K562 (cell line): ENCODE results near the gene SDCBP2. TPM values are rescaled to one million over a fixed set of nuclear protein-coding genes. Genes with fewer than 3 reads are reported as not detected.

Experiments
- ATAC-seq: fragments of 200-7000 bp; cut with Tn5 transposase; 3 replicates; pipeline ENCODE4 v1.9.1; 2020; ENCODE audit warnings: moderate library complexity
- BruUV-seq: library from RNA; stranded (reverse); fragments of 400-500 nt; replicated peaks from 2 replicates; lab custom pipeline; 2021; lab: Mats Ljungman, UMichigan
- CTCF ChIA-PET: fragments of 300-600 bp; formaldehyde crosslinking; extraction: SDS; loops from one replicate; lab custom pipeline; 2021; ENCODE audit warnings: low intra/inter-chr PET ratio; lab: Yijun Ruan, JAX
- POLR2A ChIA-PET: fragments of 300-600, 350-650 bp; sonication (Branson Sonifier 250); formaldehyde crosslinking; extraction: SDS; loops from one replicate; lab custom pipeline; 2021; ENCODE audit warnings: antibody characterized with exemption, inconsistent platforms; lab: Yijun Ruan, JAX
- DNase-seq, 4 experiments: peaks; one replicate each; pipeline versions ENCODE4 v3.0.0 to v3.0.0-alpha.2; 2011 to 2018; ENCODE audit warnings: low spot score in 3 of 4, mixed read lengths in 3 of 4; ENCODE audit errors: extremely low read depth in 1 of 4
- FAIRE-seq: peaks from 2 replicates; lab custom pipeline; 2011; peaks lifted over from hg19 to GRCh38; lab: Jason Lieb, UNC
- H2AFZ ChIP-seq: 2 replicates; pipeline ENCODE4 v1.6.0; 2011; ENCODE audit warnings: low read depth, low read length, control low read depth, inconsistent platforms
- H3K27ac ChIP-seq: fragments of 200-600 bp; 3 replicates; pipeline ENCODE4 v1.8.0; 2011; ENCODE audit warnings: low read depth, mild to moderate bottlenecking, control low read depth, inconsistent platforms, low read length, moderate library complexity, mixed read lengths; ENCODE audit errors: extremely low read depth
- H3K27me3 ChIP-seq, 2 experiments: fragments of 300-600 bp in 1 of 2; 2 replicates in 1 of 2; 3 replicates in 1 of 2; pipeline versions ENCODE4 v1.6.0 to v1.8.0; 2011; ENCODE audit warnings: inconsistent platforms in 2 of 2, low read length in 2 of 2, mild to moderate bottlenecking in 1 of 2, mixed read lengths in 1 of 2, moderate library complexity in 1 of 2; ENCODE audit not compliant: control insufficient read depth in 2 of 2, insufficient read depth in 2 of 2
- H3K36me3 ChIP-seq: fragments of 300-600 bp; 3 replicates; pipeline ENCODE4 v1.8.0; 2011; ENCODE audit warnings: mild to moderate bottlenecking, low read length, inconsistent platforms; ENCODE audit not compliant: control insufficient read depth, insufficient read depth
- H3K4me1 ChIP-seq, 2 experiments: fragments of 200-600 bp in 1 of 2; replicated peaks in 1 of 2; 2 replicates in 1 of 2; 3 replicates in 1 of 2; pipeline versions ENCODE4 v1.5.1 to v1.8.0; 2011; ENCODE audit warnings: inconsistent platforms in 2 of 2, low read length in 2 of 2, mild to moderate bottlenecking in 1 of 2, mixed read lengths in 1 of 2, moderate library complexity in 1 of 2; ENCODE audit not compliant: control insufficient read depth in 2 of 2, insufficient read depth in 2 of 2
- H3K4me2 ChIP-seq: 2 replicates; pipeline ENCODE4 v1.6.1; 2011; ENCODE audit warnings: low read length, control low read depth, inconsistent platforms, mixed read lengths; ENCODE audit not compliant: insufficient read depth
- H3K4me3 ChIP-seq: fragments of 200-600 bp; sonication (generic), shearing (Covaris generic); 2 replicates; pipeline ENCODE4 v1.5.1; 2016; ENCODE audit warnings: control low read depth, inconsistent platforms
- H3K79me2 ChIP-seq: fragments of 200-600 bp; 3 replicates; pipeline ENCODE4 v1.8.0; 2011; ENCODE audit warnings: low read length, inconsistent platforms; ENCODE audit not compliant: control insufficient read depth, insufficient read depth
- H3K9ac ChIP-seq, 2 experiments: 2 replicates each; pipeline versions ENCODE4 v1.6.0 to v1.6.1; 2011; ENCODE audit warnings: low read depth in 2 of 2, low read length in 2 of 2, control low read depth in 1 of 2, inconsistent platforms in 1 of 2, mild to moderate bottlenecking in 1 of 2, mixed read lengths in 1 of 2; ENCODE audit not compliant: insufficient read depth in 1 of 2
- H3K9me1 ChIP-seq: one replicate; pipeline ENCODE4 v1.6.0; 2011; ENCODE audit warnings: inconsistent platforms, mild to moderate bottlenecking, low read length, moderate library complexity; ENCODE audit not compliant: control insufficient read depth, insufficient read depth
- H3K9me3 ChIP-seq: replicated peaks from 2 replicates; pipeline ENCODE4 v1.5.1; 2011; ENCODE audit warnings: low read depth, low read length, inconsistent platforms; ENCODE audit not compliant: control insufficient read depth, insufficient read depth
- H4K20me1 ChIP-seq: replicated peaks from 2 replicates; pipeline ENCODE4 v1.6.1; 2011; ENCODE audit warnings: low read length, inconsistent platforms, mixed read lengths; ENCODE audit not compliant: control insufficient read depth, insufficient read depth
- ARNT ChIP-seq, 2 experiments: fragments of 450-650 bp; IDR thresholded peaks; 2 replicates each; pipeline ENCODE4 v1.6.1; 2016; ENCODE audit warnings: mild to moderate bottlenecking in 1 of 2
- BMI1 ChIP-seq: fragments of 150-350 bp; IDR thresholded peaks from 2 replicates; pipeline ENCODE4 v1.6.1; 2014; ENCODE audit warnings: low read length
- MBD2 ChIP-seq: sonication (generic); IDR thresholded peaks from 2 replicates; pipeline ENCODE4 v1.6.1; 2016; ENCODE audit warnings: low read depth, borderline replicate concordance
- MITF ChIP-seq: IDR thresholded peaks from 2 replicates; pipeline ENCODE4 v1.6.1; 2014; ENCODE audit warnings: antibody characterized with exemption
- MTF1 ChIP-seq: fragments of 250-450 bp; sonication (Bioruptor Pico); IDR thresholded peaks from 2 replicates; pipeline ENCODE4 v1.9.0; 2021; ENCODE audit warnings: moderate library complexity, mild to moderate bottlenecking, inconsistent platforms, borderline replicate concordance
- NFYB ChIP-seq: IDR thresholded peaks from 2 replicates; pipeline ENCODE4 v1.6.1; 2011; ENCODE audit warnings: mild to moderate bottlenecking, moderate library complexity; ENCODE audit not compliant: insufficient read length; ENCODE audit errors: extremely low read depth
- NONO ChIP-seq, 2 experiments: fragments of 200-400 bp in 1 of 2; fragments of 450-650 bp in 1 of 2; formaldehyde crosslinking in 1 of 2; IDR thresholded peaks; 2 replicates each; pipeline ENCODE4 v1.6.1; 2017; ENCODE audit warnings: low read depth in 2 of 2, mild to moderate bottlenecking in 2 of 2, moderate library complexity in 2 of 2, low read length in 1 of 2
- PCBP1 ChIP-seq: fragments of 200-400 bp; formaldehyde crosslinking; IDR thresholded peaks from 2 replicates; pipeline ENCODE4 v1.6.1; 2018; ENCODE audit warnings: mild to moderate bottlenecking, low read depth, low read length; ENCODE audit not compliant: poor library complexity, severe bottlenecking
- PTTG1 ChIP-seq: fragments of 450-650 bp; IDR thresholded peaks from 2 replicates; pipeline ENCODE4 v1.6.1; 2016; ENCODE audit warnings: low read depth, mild to moderate bottlenecking, missing genetic modification characterization, missing compliant biosample characterization
- RBM15 ChIP-seq: fragments of 200-400 bp; formaldehyde crosslinking; IDR thresholded peaks from 2 replicates; pipeline ENCODE4 v1.6.1; 2018; ENCODE audit warnings: mild to moderate bottlenecking, low read length, moderate library complexity; ENCODE audit not compliant: insufficient read depth
- SMC3 ChIP-seq: conservative IDR thresholded peaks from 2 replicates; pipeline ENCODE4 v1.6.1; 2011; ENCODE audit warnings: low read depth, low read length, improper control_type of control experiment; ENCODE audit not compliant: insufficient read depth
- SRF ChIP-seq, 2 experiments: fragments of 250-450, 450-650 bp in 1 of 2; sonication (Bioruptor Pico) in 1 of 2; sonication (generic) in 1 of 2; formaldehyde crosslinking; IDR thresholded peaks; 2 replicates each; pipeline versions ENCODE4 v1.5.0 to v1.5.1; 2020 to 2022; ENCODE audit warnings: mild to moderate bottlenecking in 1 of 2, missing genetic modification reagents in 1 of 2
- TGIF2 ChIP-seq: sonication (generic); formaldehyde crosslinking; IDR thresholded peaks from 2 replicates; pipeline ENCODE4 v1.8.1; 2022; ENCODE audit warnings: mild to moderate bottlenecking, missing genetic modification reagents, moderate library complexity
- TOE1 ChIP-seq, 2 experiments: fragments of 450-650 bp in 1 of 2; sonication (generic) in 1 of 2; formaldehyde crosslinking in 1 of 2; IDR thresholded peaks; 2 replicates each; pipeline versions ENCODE4 v1.7.1 to v1.8.0; 2016 to 2022; ENCODE audit warnings: borderline replicate concordance in 2 of 2, mild to moderate bottlenecking in 2 of 2, antibody characterized with exemption in 1 of 2, inconsistent platforms in 1 of 2, low read depth in 1 of 2, missing genetic modification reagents in 1 of 2, moderate library complexity in 1 of 2
- ZNF512 ChIP-seq: IDR thresholded peaks from 2 replicates; pipeline ENCODE4 v1.6.1; 2016; ENCODE audit warnings: missing genetic modification characterization, missing compliant biosample characterization
- WGBS: fragments of 100-300 bp; shearing (Covaris generic); methylation state at CpG from one replicate; pipeline ENCODE4 v1.1.6; 2016; ENCODE audit warnings: low coverage, mixed read lengths; ENCODE audit not compliant: insufficient coverage; ENCODE audit errors: missing lambda C conversion rate; 5-methylcytosine and 5-hydroxymethylcytosine counted together
- in situ Hi-C: fragments of 300-500 bp; cut with MboI; formaldehyde crosslinking; loops from 4 replicates; pipeline ENCODE4 v1.15.0; 2018; ENCODE audit warnings: inconsistent platforms, mixed read lengths
- intact Hi-C: fragments of 100-400 bp; cut with micrococcal nuclease; formaldehyde crosslinking; loops from 2 replicates; pipeline ENCODE4 v1.14.2; 2022
- polyA plus RNA-seq, 8 experiments: library from polyadenylated mRNA; depleted of rRNA in 4 of 8; stranded (reverse) in 5 of 8; unstranded in 3 of 8; fragments of >200 nt; fragmentation: Nextera tagmentation in 2 of 8; fragmentation: Illumina TruSeq in 1 of 8; extraction: Ambion mirVana in 2 of 8; extraction: Trizol in 1 of 8; gene quantifications; 2 replicates each; pipeline versions ENCODE4 v1.2.1 to v1.2.3, GENCODE V29; 2011 to 2014; ENCODE audit warnings: inconsistent platforms in 1 of 8, missing spikeins in 1 of 8
- total RNA-seq, 7 experiments: library from RNA; depleted of rRNA in 6 of 7; stranded (reverse); fragments of >200 nt in 6 of 7; fragmentation: Illumina TruSeq in 2 of 7; extraction: Trizol in 2 of 7; gene quantifications; 2 replicates each; pipeline versions ENCODE4 v1.2.1 to v1.2.3, GENCODE V29; 2011 to 2021; ENCODE audit warnings: low replicate concordance in 1 of 7

The SDCBP2 gene
- total and polyA plus RNA-seq, 9 of the 15 experiments (the other 6 are each of a cell fraction or from before 2014, with no cell fraction given), result 0.06 to 1.2 (median 0.80) TPM

GRCh38 chr20:1312904-1313235 is 16.1 kb downstream of the SDCBP2 start:
- no peak overlapping the region for H2AFZ ChIP-seq
- H3K9me1 ChIP-seq, result no peaks in the 10 kb centered on the region
- ATAC-seq, result no peak
- H3K79me2 ChIP-seq, result no peaks in the 10 kb centered on the region
- ChIA-PET POLR2A (no interaction called here), CTCF (interaction anchor here (0.6 to 1.6 kb wide), 6 partner anchors 16 to 637 kb away, joined by 3 to 8 read pairs (median 4); no protein-coding TSS in a partner anchor)
- H4K20me1 ChIP-seq, result no peaks in the 10 kb centered on the region
- intact Hi-C loops, result loop anchor here (1.0 to 10.0 kb wide), 3 partner anchors 84 to 192 kb away; no protein-coding TSS in a partner anchor
- no peaks in the 10 kb centered on the region for H3K27me3 ChIP-seq
- no peak overlapping the region for H3K4me3 ChIP-seq
- no peak for FAIRE-seq
- H3K9me3 ChIP-seq, result no peaks in the 10 kb centered on the region
- no peak overlapping the region for H3K4me2 ChIP-seq
- no TSS peak for BruUV-seq
- WGBS, result 90% methylated on average over 4 of the region's 16 CpGs
- no peak for DNase-seq
- peaks cover 0 to 17% of the 10 kb centered on the region in 2 experiments; a peak in 3 of 5 replicates for H3K4me1 ChIP-seq
- no peaks in the 10 kb centered on the region for H3K36me3 ChIP-seq
- in situ Hi-C loops, result no loop called here
- no peak overlapping the region for H3K27ac ChIP-seq
- no peak overlapping the region for H3K9ac ChIP-seq
- TF ChIP-seq NFYB (no peak), SRF (CRISPR knock-in tag; IDR thresholded peaks at IDR 0.05) (no peak), SMC3 (no peak), RBM15 (no peak), MITF (no peak), TGIF2 (CRISPR knock-in tag) (no peak), ZNF512 (no peak), NONO (IDR thresholded peaks at IDR 0.05; ENCODE audit: low read depth in 2 of 2, low read length in 1 of 2) (no peak), MTF1 (no peak), TOE1 (IDR thresholded peaks at IDR 0.05; ENCODE audit: borderline replicate concordance) (no peak), TOE1 (CRISPR knock-in tag; IDR thresholded peaks at IDR 0.05; ENCODE audit: borderline replicate concordance, low read depth) (no peak), PCBP1 (no peak), ARNT (IDR thresholded peaks at IDR 0.05) (no peak), MBD2 (no peak), PTTG1 (tag) (no peak), BMI1 (no peak)
